Measurements from ENCODE around the gene HSPA1B.
"Not testable (repeated sequence)": the region's sequence is repeated elsewhere in the genome, so short reads cannot be mapped to it uniquely, and the experiment has no call there.

Gene HSPA1B

DNA sequence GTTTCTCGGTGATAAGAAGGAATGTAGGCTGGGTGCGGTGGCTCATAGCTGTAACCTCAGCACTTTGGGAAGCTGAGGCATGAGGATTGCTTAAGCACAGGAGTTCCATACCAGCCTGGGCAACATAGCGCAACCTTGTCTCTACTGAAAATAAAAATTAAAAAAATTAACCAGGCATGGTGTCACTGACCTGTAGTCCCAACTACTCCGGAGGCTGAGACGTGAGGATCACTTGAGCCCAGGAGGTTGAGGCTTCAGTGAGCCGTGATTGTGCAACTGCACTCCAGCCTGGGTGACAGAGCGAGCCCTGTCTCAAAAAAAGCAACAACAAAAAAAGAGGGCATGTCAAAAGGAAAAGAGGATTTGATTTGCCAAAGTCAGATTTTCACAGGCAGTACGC is 31.2 kb downstream of the HSPA1B start:
- DNase-seq (ENCODE audit: low spot score) (no peak), FAIRE-seq (no peak)

DNA sequence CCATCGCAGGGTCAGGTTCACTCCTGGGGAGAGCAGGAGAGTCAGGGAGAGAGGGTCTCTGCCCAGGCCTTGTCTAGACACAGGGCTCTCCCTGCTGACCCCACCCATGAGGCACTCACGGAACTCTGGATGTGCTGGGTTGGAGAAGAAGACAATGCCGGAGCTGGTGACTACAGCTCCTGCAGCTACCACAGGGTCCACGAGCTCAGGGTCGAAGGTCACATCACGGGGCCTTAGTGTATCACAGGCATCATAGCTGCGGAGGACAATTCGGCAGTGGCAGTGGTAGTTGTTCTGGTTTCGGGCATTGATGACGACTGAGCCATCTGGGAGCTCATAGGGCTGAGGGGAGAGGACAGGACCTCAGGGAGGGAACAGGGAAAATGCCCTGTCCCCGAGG is 32.4 kb downstream of the HSPA1B start:
- FAIRE-seq (no peak), DNase-seq (ENCODE audit: low spot score) (no peak)

- no peak for FAIRE-seq
- no peak for DNase-seq (ENCODE audit: low spot score)
Measured at GRCh38 chr6:31860349-31860748, 32.8 kb downstream of the HSPA1B start.

- DNase-seq (ENCODE audit: low spot score) (no peak), FAIRE-seq (no peak)
Measured at GRCh38 chr6:31861150-31861549, 33.6 kb downstream of the HSPA1B start.

- DNase-seq (ENCODE audit: low spot score) (no peak), FAIRE-seq (no peak)
Measured at GRCh38 chr6:31861919-31862343, 34.4 kb downstream of the HSPA1B start.

GRCh38 chr6:31862344-31863235 is 35.1 kb downstream of the HSPA1B start, which contains the start of gene NEU1:
Gene NEU1 (minus strand): TSS chr6:31862821. CDS start chr6:31862776, 45 bp downstream.
- DNase-seq (ENCODE audit: low spot score) (peak; percentile 100), FAIRE-seq (peak; percentile 89)

DNA sequence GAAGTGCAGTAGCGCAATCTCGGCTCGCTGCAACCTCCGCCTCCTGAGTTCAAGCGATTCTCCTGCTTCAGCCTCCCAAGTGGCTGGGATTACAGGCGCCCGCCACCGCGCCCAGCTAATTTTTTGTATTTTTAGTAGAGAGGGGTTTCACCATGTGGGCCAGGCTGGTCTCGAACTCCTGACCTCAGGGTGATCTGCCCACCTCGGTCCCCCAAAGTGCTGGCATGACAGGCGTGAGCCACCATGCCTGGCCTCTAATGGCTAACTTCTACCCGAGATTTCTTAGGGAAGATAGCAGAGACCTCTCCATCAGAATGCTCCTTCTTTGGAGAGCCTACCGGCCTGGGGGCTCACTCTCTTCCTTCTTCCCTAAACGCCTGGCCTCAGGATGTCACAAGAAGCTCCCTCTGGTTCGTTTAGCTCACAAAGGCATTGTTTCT is 36.6 kb downstream of the HSPA1B start:
- not testable (repeated sequence) for FAIRE-seq; DNase-seq (ENCODE audit: low spot score)

- no peak for FAIRE-seq
- no peak for DNase-seq (ENCODE audit: low spot score)
Measured at GRCh38 chr6:31864818-31865204, 37.3 kb downstream of the HSPA1B start.

DNA sequence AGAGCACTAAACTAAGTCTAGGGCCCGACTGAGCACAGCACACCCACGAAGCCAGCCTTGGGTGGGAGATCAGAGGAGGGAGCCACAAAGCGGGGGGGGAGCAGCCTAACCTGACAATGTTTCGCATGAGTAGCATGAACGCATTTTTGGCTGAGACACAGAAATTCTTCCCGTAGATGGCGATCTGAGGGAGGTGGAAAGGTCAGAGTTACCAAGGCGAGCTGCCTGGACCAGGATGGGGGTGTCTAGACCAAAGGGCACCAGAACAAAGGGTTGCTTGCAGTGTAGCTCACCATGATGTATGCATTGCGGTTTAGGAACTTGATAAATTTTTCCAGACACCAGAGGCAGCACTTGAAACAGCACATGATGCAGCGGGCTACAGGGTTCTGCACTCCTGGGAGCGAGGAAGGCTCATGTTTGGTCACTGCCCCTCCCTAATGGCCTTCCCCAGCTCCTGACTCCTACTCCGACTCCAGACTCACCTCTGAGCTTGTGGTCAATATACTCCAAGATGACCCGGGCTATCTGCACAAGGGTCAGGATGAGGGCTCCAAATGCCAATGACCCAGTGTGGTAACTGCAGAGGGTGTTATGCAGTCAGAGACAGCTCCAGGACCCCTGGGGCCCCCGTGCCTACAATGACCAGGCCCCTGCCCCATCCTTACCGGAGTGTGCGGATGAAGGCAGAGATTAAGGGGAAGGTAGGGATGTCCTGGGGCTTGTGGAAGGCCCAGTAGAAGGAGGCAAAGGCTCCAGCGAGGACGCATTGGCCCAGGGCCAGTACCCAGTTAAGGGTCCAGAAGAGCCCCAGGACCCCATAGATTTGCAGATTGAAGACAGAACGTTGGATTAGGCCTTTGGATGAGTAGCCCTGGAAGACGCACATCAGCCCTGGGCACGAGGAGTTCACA is 37.9 kb downstream of the HSPA1B start:
- FAIRE-seq: no peak
- DNase-seq (ENCODE audit: low spot score): no peak

DNA sequence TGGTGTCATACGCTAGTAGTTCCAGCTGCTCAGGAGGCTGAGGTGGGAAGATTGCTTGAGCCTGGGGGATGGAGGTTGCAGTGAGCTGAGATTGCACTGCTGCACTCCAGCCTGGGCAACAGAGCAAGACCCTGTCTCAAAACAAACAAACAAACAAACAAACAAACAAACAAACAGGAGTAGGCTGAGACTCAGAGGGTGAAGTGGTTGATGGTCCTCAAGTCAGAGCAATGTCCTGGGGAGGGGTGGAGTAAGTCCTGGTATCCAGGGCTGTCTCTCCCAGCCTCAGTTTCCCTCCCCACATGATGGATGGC is 41.1 kb downstream of the HSPA1B start:
- FAIRE-seq; DNase-seq (ENCODE audit: low spot score): not testable (repeated sequence)

DNA sequence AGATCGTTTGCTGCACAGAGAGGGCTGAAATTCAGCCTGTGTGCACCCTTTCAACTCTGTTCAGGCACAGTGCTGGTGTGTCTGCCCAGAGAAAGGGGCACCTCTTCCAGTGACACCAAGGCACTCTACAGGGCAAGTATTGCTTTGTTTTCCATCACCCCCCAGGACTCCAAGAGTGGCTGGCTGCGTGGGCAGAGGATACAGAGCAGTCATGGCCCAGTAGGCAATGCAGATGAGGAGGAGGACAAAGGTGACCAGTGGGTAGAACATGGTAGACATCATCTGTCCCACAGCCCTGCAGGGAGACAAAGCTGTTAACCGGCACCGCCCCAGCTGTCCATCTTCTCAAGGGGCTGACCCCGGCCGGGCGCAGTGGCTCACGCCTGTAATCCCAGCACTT is 41.8 kb downstream of the HSPA1B start:
- DNase-seq (ENCODE audit: low spot score) (no peak), FAIRE-seq (no peak)

GRCh38 chr6:31870385-31870921 is 42.9 kb downstream of the HSPA1B start:
- DNase-seq (ENCODE audit: low spot score) (no peak), FAIRE-seq (no peak)

- DNase-seq (ENCODE audit: low spot score) (peak; percentile 34), FAIRE-seq (no peak)
Measured at GRCh38 chr6:31871046-31871659, 43.6 kb downstream of the HSPA1B start.

GRCh38 chr6:31874084-31874670 is 46.6 kb downstream of the HSPA1B start:
- no peak for DNase-seq (ENCODE audit: low spot score)
- no peak for FAIRE-seq

DNA sequence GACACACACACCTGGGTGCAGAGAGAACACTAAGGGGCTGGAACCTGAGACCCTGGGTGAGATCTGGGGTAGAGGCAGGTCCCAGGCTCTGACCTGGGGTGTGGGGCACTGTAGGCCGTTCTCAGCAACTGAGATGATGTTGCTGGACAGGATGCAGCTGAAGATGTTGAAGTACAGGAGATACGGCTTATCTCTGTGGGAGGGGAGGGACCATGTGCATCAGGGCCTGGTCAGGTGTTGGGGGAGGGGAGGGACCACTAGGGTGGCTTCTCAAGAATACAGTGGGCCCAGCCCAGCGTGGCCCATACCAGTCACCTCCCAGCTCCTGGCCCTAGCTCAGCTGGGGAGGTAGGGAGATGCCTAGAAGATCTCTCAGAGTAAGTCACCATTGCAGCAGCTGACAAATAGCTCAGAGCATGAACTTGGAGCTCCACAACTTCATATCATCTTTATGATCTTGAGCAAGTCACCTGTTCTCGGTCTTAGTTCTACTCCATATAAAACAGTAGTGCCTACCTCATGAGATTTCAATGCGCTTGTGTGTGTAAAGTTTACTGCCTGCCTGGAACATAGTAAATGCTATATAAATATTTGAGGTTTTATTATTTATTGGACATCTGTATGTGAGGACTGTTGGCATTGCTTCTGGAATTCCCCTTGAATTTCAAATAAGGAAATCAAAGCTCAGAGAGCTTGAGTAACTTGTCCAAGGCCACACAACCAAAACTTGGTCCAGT is 47.5 kb downstream of the HSPA1B start:
- FAIRE-seq (no peak), DNase-seq (ENCODE audit: low spot score) (no peak)

GRCh38 chr6:31875877-31876276 is 48.3 kb downstream of the HSPA1B start:
- FAIRE-seq (no peak), DNase-seq (ENCODE audit: low spot score) (no peak)

- FAIRE-seq (no peak), DNase-seq (ENCODE audit: low spot score) (no peak)
Measured at GRCh38 chr6:31876357-31876756, 48.8 kb downstream of the HSPA1B start.

GRCh38 chr6:31877125-31877650 is 49.6 kb downstream of the HSPA1B start:
- no peak for FAIRE-seq
- DNase-seq (ENCODE audit: low spot score): no peak

DNA sequence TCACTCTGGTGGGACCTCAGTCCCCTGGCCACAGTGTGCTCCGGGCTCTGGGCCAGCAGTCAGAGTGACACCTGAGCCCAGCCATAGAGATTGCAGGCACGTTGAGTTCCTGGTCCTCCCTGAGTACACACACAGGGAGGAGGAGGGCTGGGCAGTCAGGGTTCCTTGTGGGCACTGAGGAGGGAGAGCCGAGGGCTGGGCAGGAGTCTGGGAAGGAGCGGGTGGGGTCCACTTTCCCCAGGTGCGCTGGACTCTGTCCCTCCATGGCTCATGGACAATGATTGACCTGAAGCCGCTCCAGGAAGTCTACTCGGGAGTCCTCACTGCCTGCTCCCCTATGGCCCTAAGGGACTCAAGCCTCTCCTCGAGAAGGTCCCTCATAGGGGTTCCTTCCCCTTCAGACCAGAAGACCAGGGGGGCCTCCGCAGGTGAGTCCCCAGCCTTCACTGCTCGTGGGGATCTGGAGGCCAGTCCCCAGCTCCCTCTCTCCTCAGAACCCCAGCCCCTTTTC is 50.2 kb downstream of the HSPA1B start:
- FAIRE-seq (no peak), DNase-seq (ENCODE audit: low spot score) (no peak)

DNA sequence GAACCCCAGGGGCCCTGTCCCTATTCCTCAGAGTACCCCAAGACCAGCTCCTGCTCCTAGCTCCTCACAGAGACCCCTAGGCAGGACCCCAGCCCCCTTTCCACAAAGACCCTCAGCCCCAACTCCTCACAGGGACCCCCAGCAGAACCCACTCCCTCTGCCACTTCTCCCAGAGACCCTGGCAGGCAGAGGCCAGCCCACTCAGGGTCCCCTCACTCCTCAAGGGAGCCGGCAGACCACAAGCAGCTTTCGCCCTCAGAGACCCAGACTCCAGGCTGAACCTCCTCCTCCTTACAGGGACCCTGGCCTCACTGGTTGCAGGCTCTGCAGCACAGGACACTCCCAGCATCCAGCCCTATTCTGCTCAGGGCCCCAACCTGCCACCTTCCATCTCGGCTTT is 50.7 kb downstream of the HSPA1B start:
- DNase-seq (ENCODE audit: low spot score) (no peak), FAIRE-seq (no peak)
